ENCODE results near the gene VAPB.

VAPB gene

DNA sequence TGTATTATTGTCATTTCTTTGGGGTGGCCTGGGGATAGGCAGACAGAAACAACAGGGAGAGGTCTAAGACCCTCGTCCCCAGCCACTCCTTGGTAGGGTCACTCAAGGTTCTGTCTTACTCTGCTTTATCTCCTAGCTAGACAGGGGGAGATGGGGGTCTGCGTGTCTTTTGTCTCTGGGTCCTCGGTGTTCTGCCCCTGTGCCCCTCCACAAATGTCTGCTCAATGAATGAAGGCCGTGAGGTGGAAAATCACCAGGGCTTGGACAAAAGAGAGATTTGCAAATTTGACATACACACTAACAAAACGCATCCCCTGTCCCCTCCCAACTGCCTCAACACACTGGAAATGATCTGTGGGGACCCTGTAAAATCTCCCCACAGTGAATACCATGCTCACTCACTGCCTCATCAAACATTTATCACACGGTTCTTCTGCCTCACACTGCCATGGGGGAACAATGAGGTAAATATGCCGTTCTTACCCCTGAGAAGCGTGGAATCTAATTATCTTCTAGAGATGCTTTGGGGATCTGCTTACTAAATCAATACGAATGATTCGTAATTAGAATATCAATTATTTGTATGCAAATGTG, 13.2 kb upstream of the VAPB start:
- no peak overlapping the region for H3K4me3 ChIP-seq (replicated peaks; ENCODE audit: insufficient read depth, low read length)

DNA sequence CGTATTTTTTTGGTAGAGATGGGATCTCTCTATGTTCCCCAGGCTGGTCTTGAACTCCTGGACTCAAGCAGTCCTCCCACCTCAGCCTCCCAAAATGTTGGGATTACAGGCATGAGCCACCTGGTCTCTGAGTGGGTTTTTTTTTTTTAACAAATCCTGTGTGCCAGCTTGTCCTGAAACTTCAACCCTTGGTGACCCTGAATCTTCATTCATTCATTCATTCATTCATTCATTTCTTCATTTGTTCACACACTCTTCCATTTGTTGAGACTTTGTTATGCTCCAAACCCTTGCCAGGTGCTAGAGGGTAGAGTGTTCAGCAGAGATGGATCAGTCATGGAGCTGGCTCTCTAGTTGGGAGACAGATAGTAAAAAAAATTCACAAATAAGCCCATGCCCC, 12.0 kb upstream of the VAPB start:
- TF ChIP-seq, protein P1, sequence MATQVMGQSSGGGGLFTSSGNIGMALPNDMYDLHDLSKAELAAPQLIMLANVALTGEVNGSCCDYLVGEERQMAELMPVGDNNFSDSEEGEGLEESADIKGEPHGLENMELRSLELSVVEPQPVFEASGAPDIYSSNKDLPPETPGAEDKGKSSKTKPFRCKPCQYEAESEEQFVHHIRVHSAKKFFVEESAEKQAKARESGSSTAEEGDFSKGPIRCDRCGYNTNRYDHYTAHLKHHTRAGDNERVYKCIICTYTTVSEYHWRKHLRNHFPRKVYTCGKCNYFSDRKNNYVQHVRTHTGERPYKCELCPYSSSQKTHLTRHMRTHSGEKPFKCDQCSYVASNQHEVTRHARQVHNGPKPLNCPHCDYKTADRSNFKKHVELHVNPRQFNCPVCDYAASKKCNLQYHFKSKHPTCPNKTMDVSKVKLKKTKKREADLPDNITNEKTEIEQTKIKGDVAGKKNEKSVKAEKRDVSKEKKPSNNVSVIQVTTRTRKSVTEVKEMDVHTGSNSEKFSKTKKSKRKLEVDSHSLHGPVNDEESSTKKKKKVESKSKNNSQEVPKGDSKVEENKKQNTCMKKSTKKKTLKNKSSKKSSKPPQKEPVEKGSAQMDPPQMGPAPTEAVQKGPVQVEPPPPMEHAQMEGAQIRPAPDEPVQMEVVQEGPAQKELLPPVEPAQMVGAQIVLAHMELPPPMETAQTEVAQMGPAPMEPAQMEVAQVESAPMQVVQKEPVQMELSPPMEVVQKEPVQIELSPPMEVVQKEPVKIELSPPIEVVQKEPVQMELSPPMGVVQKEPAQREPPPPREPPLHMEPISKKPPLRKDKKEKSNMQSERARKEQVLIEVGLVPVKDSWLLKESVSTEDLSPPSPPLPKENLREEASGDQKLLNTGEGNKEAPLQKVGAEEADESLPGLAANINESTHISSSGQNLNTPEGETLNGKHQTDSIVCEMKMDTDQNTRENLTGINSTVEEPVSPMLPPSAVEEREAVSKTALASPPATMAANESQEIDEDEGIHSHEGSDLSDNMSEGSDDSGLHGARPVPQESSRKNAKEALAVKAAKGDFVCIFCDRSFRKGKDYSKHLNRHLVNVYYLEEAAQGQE (IDR thresholded peaks at IDR 0.05; ENCODE audit: insufficient replicate concordance, low read depth) = no peak
- TF ChIP-seq SPI1 (IDR thresholded peaks at IDR 0.05; ENCODE audit: borderline replicate concordance, low read depth) = no peak
- TF ChIP-seq GABPA (IDR thresholded peaks at IDR 0.05; ENCODE audit: low read depth) = no peak
- no peak for TF ChIP-seq POLR2AphosphoS5 (IDR thresholded peaks at IDR 0.05; ENCODE audit: low read depth)
- TF ChIP-seq, protein P2, sequence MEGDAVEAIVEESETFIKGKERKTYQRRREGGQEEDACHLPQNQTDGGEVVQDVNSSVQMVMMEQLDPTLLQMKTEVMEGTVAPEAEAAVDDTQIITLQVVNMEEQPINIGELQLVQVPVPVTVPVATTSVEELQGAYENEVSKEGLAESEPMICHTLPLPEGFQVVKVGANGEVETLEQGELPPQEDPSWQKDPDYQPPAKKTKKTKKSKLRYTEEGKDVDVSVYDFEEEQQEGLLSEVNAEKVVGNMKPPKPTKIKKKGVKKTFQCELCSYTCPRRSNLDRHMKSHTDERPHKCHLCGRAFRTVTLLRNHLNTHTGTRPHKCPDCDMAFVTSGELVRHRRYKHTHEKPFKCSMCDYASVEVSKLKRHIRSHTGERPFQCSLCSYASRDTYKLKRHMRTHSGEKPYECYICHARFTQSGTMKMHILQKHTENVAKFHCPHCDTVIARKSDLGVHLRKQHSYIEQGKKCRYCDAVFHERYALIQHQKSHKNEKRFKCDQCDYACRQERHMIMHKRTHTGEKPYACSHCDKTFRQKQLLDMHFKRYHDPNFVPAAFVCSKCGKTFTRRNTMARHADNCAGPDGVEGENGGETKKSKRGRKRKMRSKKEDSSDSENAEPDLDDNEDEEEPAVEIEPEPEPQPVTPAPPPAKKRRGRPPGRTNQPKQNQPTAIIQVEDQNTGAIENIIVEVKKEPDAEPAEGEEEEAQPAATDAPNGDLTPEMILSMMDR (IDR thresholded peaks at IDR 0.05; ENCODE audit: insufficient read depth, low read length) = no peak
- DNase-seq (ENCODE audit: low read depth in 1 of 2, low spot score in 1 of 2) = no peak
- Histone ChIP-seq H3K27me3 (ENCODE audit: insufficient read depth, poor library complexity, severe bottlenecking) (no peaks in the 10 kb centered on the region), H3K4me3 (replicated peaks; ENCODE audit: insufficient read depth, low read length) (no peak overlapping the region), H3K27ac (replicated peaks) (no peak overlapping the region)

More for the DNA sequence above, 13.2 kb upstream of the VAPB start:
- no peak for DNase-seq (ENCODE audit: low read depth in 1 of 2, low spot score in 1 of 2)
- no peaks in the 10 kb centered on the region for H3K27me3 ChIP-seq (ENCODE audit: insufficient read depth, poor library complexity, severe bottlenecking)
- no peak overlapping the region for H3K27ac ChIP-seq (replicated peaks)
- TF ChIP-seq, protein P1 (IDR thresholded peaks at IDR 0.05; ENCODE audit: insufficient replicate concordance, low read depth) = no peak
- no peak for TF ChIP-seq SPI1 (IDR thresholded peaks at IDR 0.05; ENCODE audit: borderline replicate concordance, low read depth)
- TF ChIP-seq POLR2AphosphoS5 (IDR thresholded peaks at IDR 0.05; ENCODE audit: low read depth) = no peak
- TF ChIP-seq, protein P2 (IDR thresholded peaks at IDR 0.05; ENCODE audit: insufficient read depth, low read length) = no peak
- no peak for TF ChIP-seq GABPA (IDR thresholded peaks at IDR 0.05; ENCODE audit: low read depth)

DNA sequence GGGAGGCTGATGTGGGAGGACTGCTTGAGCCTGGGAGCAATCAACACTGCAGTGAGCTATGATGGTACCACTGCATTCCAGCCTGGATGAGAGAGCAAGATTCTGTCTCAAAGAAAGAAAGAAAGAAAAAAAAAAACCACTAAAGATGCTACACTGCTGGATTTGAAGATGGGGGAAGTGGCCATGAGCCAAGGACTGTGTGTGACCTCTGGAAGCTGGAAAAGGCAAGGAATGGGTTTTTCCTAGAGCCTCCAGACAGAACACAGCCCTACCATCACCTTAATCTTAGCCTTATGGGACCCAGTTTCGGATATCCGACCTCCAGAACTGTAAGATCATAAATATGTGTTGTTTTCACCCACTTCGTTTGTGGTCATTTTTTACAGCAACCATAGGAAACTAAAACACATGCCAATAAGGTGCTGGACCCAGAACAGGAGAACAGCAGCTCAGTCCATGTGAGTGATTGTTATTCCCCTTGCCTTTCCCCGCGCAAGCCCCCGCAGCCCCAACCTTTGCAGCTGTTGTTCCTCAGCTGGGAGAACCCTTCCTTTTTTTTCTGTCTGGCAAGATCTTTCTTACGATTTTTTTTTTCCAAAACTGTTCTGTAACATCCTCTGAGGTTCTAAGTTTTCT, 11.1 kb upstream of the VAPB start:
- no peak overlapping the region for H3K27ac ChIP-seq (replicated peaks)
- no peak for DNase-seq (ENCODE audit: low read depth in 1 of 2, low spot score in 1 of 2)
- H3K27me3 ChIP-seq (ENCODE audit: insufficient read depth, poor library complexity, severe bottlenecking) = no peaks in the 10 kb centered on the region
- TF ChIP-seq, protein P2 (IDR thresholded peaks at IDR 0.05; ENCODE audit: insufficient read depth, low read length) = no peak
- TF ChIP-seq GABPA (IDR thresholded peaks at IDR 0.05; ENCODE audit: low read depth) (no peak), POLR2AphosphoS5 (IDR thresholded peaks at IDR 0.05; ENCODE audit: low read depth) (no peak), SPI1 (IDR thresholded peaks at IDR 0.05; ENCODE audit: borderline replicate concordance, low read depth) (no peak)
- TF ChIP-seq, protein P1 (IDR thresholded peaks at IDR 0.05; ENCODE audit: insufficient replicate concordance, low read depth) = no peak
- no peak overlapping the region for H3K4me3 ChIP-seq (replicated peaks; ENCODE audit: insufficient read depth, low read length)
